OCI-LY7 (cell line): Measurements from ENCODE around the gene GFAP. TPM values are rescaled to one million over a fixed set of nuclear protein-coding genes. Genes with fewer than 3 reads are reported as not detected.
A peak's percentile ranks its signal among the peaks of the same experiment; 100 is the strongest.

Source experiments
- BruUV-seq: library from RNA; stranded (reverse); fragments of 400-500 nt; replicated peaks from 2 replicates; lab custom pipeline; 2021; lab: Mats Ljungman, UMichigan
- CTCF ChIA-PET: fragments of 300-600 bp; sonication (Branson Sonifier 250); formaldehyde crosslinking; loops from one replicate; lab custom pipeline; 2022; ENCODE audit warnings: antibody characterized with exemption; ENCODE audit not compliant: unreplicated experiment; lab: Charles Lee
- POLR2A ChIA-PET: fragments of 300-600 bp; sonication (Branson Sonifier 250); formaldehyde crosslinking; loops from one replicate; lab custom pipeline; 2022; ENCODE audit warnings: antibody characterized with exemption; lab: Charles Lee
- DNase-seq: peaks from one replicate; pipeline ENCODE4 v3.0.0-alpha.2; 2015; ENCODE audit warnings: low spot score
- H2AFZ ChIP-seq: fragments of 200-600 bp; sonication (generic), shearing (Covaris generic); 2 replicates; pipeline ENCODE4 v1.6.1; 2014; ENCODE audit warnings: mild to moderate bottlenecking, antibody characterized with exemption, low read length, moderate library complexity
- H3K27ac ChIP-seq: fragments of 200-600 bp; sonication (generic); 2 replicates; pipeline ENCODE4 v1.5.1; 2014; ENCODE audit warnings: mixed run types, low read depth, mild to moderate bottlenecking, moderate library complexity, low read length, inconsistent platforms; ENCODE audit not compliant: poor library complexity, severe bottlenecking
- H3K36me3 ChIP-seq: fragments of 200-600 bp; sonication (generic); 2 replicates; pipeline ENCODE4 v1.6.1; 2014; ENCODE audit warnings: mild to moderate bottlenecking, antibody characterized with exemption, low read length, moderate library complexity, mixed read lengths; ENCODE audit not compliant: insufficient read depth
- H3K4me1 ChIP-seq: fragments of 200-600 bp; sonication (generic); 2 replicates; pipeline ENCODE4 v1.5.1; 2014; ENCODE audit warnings: mild to moderate bottlenecking, low read length; ENCODE audit not compliant: insufficient read depth, poor library complexity, severe bottlenecking
- H3K4me2 ChIP-seq: fragments of 200-600 bp; sonication (generic); 2 replicates; pipeline ENCODE4 v1.6.1; 2014; ENCODE audit warnings: mild to moderate bottlenecking, low read length
- H3K4me3 ChIP-seq: fragments of 200-600 bp; sonication (generic); 2 replicates; pipeline ENCODE4 v1.5.1; 2014; ENCODE audit warnings: mild to moderate bottlenecking, low read depth, low read length; ENCODE audit not compliant: poor library complexity, severe bottlenecking
- H3K79me2 ChIP-seq: fragments of 200-600 bp; sonication (generic); 2 replicates; pipeline ENCODE4 v1.6.1; 2016; ENCODE audit warnings: low read depth, mild to moderate bottlenecking, low read length, moderate library complexity, mixed read lengths; ENCODE audit not compliant: insufficient read depth
- H3K9me2 ChIP-seq: fragments of 200-600 bp; sonication (generic); 2 replicates; pipeline ENCODE4 v1.6.1; 2016; ENCODE audit warnings: mild to moderate bottlenecking, low read length, mixed read lengths; ENCODE audit not compliant: insufficient read depth
- H3K9me3 ChIP-seq: fragments of 200-600 bp; sonication (generic); 2 replicates; pipeline ENCODE4 v1.6.1; 2014; ENCODE audit warnings: mild to moderate bottlenecking, mixed run types, low read length, mixed read lengths
- H4K20me1 ChIP-seq: fragments of 200-600 bp; sonication (generic); 2 replicates; pipeline ENCODE4 v1.6.1; 2014; ENCODE audit warnings: mild to moderate bottlenecking, antibody characterized with exemption, low read length, moderate library complexity, mixed read lengths; ENCODE audit not compliant: insufficient read depth
- EZH2phosphoT487 ChIP-seq: fragments of 200-600 bp; sonication (generic); IDR thresholded peaks from 2 replicates; pipeline ENCODE4 v1.6.1; 2018; ENCODE audit warnings: low read depth, borderline replicate concordance, mild to moderate bottlenecking, mixed run types, antibody characterized with exemption, low read length, moderate library complexity, mixed read lengths
- intact Hi-C: fragments of 100-400 bp; cut with micrococcal nuclease; formaldehyde crosslinking; loops from one replicate; pipeline ENCODE4 v1.10.0; 2022; ENCODE audit not compliant: unreplicated experiment
- total RNA-seq, 2 experiments: library from RNA; depleted of rRNA in 1 of 2; stranded (reverse); fragments of >200 nt in 1 of 2; shearing (Covaris generic) in 1 of 2; gene quantifications; 2 replicates each; pipeline ENCODE4 v1.2.3, GENCODE V29; 2014 to 2022
- TF ChIP-seq, protein P1 (sequence below): fragments of 200-600 bp; sonication (generic); conservative IDR thresholded peaks from 2 replicates; pipeline ENCODE4 v1.5.1; 2014; ENCODE audit warnings: mild to moderate bottlenecking, antibody characterized with exemption, low read length, moderate library complexity, mixed read lengths

GFAP gene
- total RNA-seq, 2 experiments from 2014 or later = not detected

DNA sequence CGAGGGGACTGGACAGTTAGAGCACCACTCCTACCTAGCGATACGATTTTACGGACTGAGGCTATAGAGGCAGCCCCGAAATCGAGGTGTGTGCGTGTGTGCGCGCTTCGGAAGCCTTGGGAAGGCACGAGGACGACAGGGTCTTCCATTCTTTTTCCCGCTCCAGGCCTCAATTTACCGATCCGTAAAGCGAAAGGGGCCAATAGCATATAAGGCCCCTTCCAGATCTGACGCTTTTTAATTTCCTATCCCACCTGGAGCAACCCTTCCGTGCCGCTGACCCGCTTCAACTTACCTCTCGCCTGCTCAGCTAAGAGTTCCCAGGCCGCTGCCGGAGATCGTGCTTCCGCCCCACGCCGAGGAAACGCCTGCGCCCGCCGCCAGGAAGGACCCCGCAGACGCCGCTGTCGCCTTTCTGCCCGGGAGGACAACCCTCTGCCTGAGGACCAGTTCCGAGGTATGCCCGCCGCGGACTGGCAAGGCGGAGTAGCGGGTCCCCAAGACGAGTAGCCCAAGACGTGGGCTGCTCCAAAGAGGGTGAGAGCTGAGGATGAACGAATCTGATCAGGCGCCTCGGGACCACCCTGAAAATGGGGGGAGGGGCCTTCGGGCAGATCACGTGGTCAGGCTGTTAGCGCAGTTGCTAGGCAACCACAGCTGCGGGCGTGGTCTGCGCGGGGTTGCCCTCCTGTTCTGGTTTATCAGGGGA is 16.1 kb downstream of the GFAP start, which contains the start of gene EFTUD2:
EFTUD2 (minus strand) TSS at position 372 of the 709 bp plus-strand sequence. CDS start 4,924 bp downstream, outside the sequence.
- Histone ChIP-seq H3K27ac (peak within 1 kb of the TSS; percentile 52), H3K4me2 (peak within 1 kb of the TSS; percentile 88), H4K20me1 (0 out of 2 replicates have a peak, but pooled peaks cover 7% of the 10 kb centered on the region), H3K4me1 (peaks cover 18% of the 10 kb centered on the region), H3K36me3 (peaks cover 20% of the 10 kb centered on the region), H3K9me2 (no peaks in the 10 kb centered on the region), H3K79me2 (peaks cover 49% of the 10 kb centered on the region), H3K4me3 (peak within 1 kb of the TSS; percentile 95), H3K9me3 (no peaks in the 10 kb centered on the region), H2AFZ (peak within 1 kb of the TSS; percentile 70)
- peak; percentile 93 for DNase-seq
- intact Hi-C loops = loop anchor here (2.0 kb wide), 1 partner anchor 48 kb away; the partner anchor contains the start of gene KIF18B
- TF ChIP-seq EZH2phosphoT487 = no peak
- TF ChIP-seq, protein P1, sequence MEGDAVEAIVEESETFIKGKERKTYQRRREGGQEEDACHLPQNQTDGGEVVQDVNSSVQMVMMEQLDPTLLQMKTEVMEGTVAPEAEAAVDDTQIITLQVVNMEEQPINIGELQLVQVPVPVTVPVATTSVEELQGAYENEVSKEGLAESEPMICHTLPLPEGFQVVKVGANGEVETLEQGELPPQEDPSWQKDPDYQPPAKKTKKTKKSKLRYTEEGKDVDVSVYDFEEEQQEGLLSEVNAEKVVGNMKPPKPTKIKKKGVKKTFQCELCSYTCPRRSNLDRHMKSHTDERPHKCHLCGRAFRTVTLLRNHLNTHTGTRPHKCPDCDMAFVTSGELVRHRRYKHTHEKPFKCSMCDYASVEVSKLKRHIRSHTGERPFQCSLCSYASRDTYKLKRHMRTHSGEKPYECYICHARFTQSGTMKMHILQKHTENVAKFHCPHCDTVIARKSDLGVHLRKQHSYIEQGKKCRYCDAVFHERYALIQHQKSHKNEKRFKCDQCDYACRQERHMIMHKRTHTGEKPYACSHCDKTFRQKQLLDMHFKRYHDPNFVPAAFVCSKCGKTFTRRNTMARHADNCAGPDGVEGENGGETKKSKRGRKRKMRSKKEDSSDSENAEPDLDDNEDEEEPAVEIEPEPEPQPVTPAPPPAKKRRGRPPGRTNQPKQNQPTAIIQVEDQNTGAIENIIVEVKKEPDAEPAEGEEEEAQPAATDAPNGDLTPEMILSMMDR = no peak
- POLR2A ChIA-PET = interaction anchor here (0.6 to 1.2 kb wide), 2 partner anchors 174 to 244 kb away, joined by 3 to 4 read pairs; no protein-coding TSS in a partner anchor
- BruUV-seq = no TSS peak
- CTCF ChIA-PET = no interaction called here

DNA sequence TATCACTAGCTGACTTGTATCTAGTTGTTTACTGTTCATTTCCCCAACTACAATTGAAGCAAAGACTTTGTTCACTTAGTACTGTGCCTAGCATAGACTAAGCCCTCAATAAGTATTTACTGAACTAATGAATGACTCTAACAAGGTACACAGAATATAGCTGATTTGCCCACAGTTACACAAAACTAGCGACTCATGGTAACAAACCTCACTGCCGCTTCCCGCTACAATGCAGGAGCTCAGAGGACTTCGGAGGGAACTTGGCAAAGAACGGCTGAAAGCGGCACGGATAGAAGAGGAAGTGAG is 16.6 kb downstream of the GFAP start:
- peak overlapping the region; percentile 70 for H2AFZ ChIP-seq
- DNase-seq = no peak
- intact Hi-C loops = loop anchor here (2.0 kb wide), 1 partner anchor 48 kb away; the partner anchor contains the start of gene KIF18B
- peaks cover 26% of the 10 kb centered on the region for H3K36me3 ChIP-seq
- H3K4me2 ChIP-seq = peak overlapping the region; percentile 88
- CTCF ChIA-PET = interaction anchor here (0.9 kb wide), 1 partner anchor 9 kb away, joined by 4 read pairs; no protein-coding TSS in a partner anchor
- peak overlapping the region; percentile 95 for H3K4me3 ChIP-seq
- H4K20me1 ChIP-seq = 0 out of 2 replicates have a peak, but pooled peaks cover 7% of the 10 kb centered on the region
- TF ChIP-seq, protein P1 = no peak
- no peak for TF ChIP-seq EZH2phosphoT487
- POLR2A ChIA-PET = interaction anchor here (0.5 to 1.2 kb wide), 3 partner anchors 174 to 1343 kb away, joined by 3 to 5 read pairs (median 4); no protein-coding TSS in a partner anchor
- H3K9me3 ChIP-seq = no peaks in the 10 kb centered on the region
- peaks cover 49% of the 10 kb centered on the region for H3K79me2 ChIP-seq
- TSS peak; percentile 92 for BruUV-seq
- H3K4me1 ChIP-seq = peaks cover 18% of the 10 kb centered on the region
- H3K27ac ChIP-seq = peak overlapping the region; percentile 52
- H3K9me2 ChIP-seq = no peaks in the 10 kb centered on the region
